ELF-1 (cell line): ENCODE data around the gene HLA-F.

ENCODE experiments used
- DNase-seq: peaks from one replicate; pipeline ENCODE4 v3.0.0-alpha.2; 2016; ENCODE audit warnings: low read depth, low spot score

The HLA-F gene

GRCh38 chr6:29723262-29723665 lies at the start of gene HLA-F:
Gene HLA-F, plus strand, starts transcription at chr6:29723434. Its CDS starts 30 bp downstream, at chr6:29723464.
- DNase-seq, result peak; percentile 44

GRCh38 chr6:29674008-29674407 lies 49.2 kb upstream of the HLA-F start:
- no peak for DNase-seq

- DNase-seq, result no peak
Observed at GRCh38 chr6:29675561-29675960, 47.7 kb upstream of the HLA-F start.

- DNase-seq, result peak; percentile 40
Observed at GRCh38 chr6:29676981-29677601, 46.1 kb upstream of the HLA-F start.

- DNase-seq, result no peak
Observed at GRCh38 chr6:29678114-29678513, 45.1 kb upstream of the HLA-F start.

GRCh38 chr6:29679962-29680361 lies 43.3 kb upstream of the HLA-F start:
- DNase-seq, result peak; percentile 36

- DNase-seq, result peak; percentile 22
Observed at GRCh38 chr6:29680416-29680815, 42.8 kb upstream of the HLA-F start.

GRCh38 chr6:29680904-29681303 lies 42.3 kb upstream of the HLA-F start, which contains the start of gene ZFP57:
Gene ZFP57, minus strand, starts transcription at chr6:29681152. Its CDS starts 4,149 bp downstream, at chr6:29677003.
- no peak for DNase-seq

GRCh38 chr6:29681811-29682210 lies 41.4 kb upstream of the HLA-F start:
- no peak for DNase-seq

GRCh38 chr6:29685718-29686326 lies 37.4 kb upstream of the HLA-F start:
- peak; percentile 34 for DNase-seq

- DNase-seq, result no peak
Observed at GRCh38 chr6:29694637-29695036, 28.6 kb upstream of the HLA-F start.

- DNase-seq, result peak; percentile 41
Observed at GRCh38 chr6:29696147-29697125, 26.8 kb upstream of the HLA-F start.

- DNase-seq, result peak; percentile 94
Observed at GRCh38 chr6:29702519-29703103, 20.6 kb upstream of the HLA-F start.

GRCh38 chr6:29705389-29706231 lies 17.6 kb upstream of the HLA-F start:
- DNase-seq, result no peak

- DNase-seq, result no peak
Observed at GRCh38 chr6:29708432-29709179, 14.6 kb upstream of the HLA-F start.

GRCh38 chr6:29709188-29709587 lies 14.0 kb upstream of the HLA-F start:
- no peak for DNase-seq

- DNase-seq, result no peak
Observed at GRCh38 chr6:29710281-29710941, 12.8 kb upstream of the HLA-F start.

GRCh38 chr6:29720863-29721262 lies 2.4 kb upstream of the HLA-F start:
- no peak for DNase-seq
